Adrenal gland (tissue), 12 donors: ENCODE results near the gene TMEM9. TPM values are rescaled to one million over a fixed set of nuclear protein-coding genes. Genes with fewer than 3 reads are reported as not detected.

Source experiments
- DNase-seq, 7 donors: peaks; one replicate each; pipeline ENCODE4 v3.0.0-alpha.2; 2019 to 2020
- H3K27ac ChIP-seq, 5 donors: fragments of 200-600 bp; sonication (generic) in 4 of 5; 1 replicate in 3 of 5; 2 replicates in 2 of 5; pipeline versions ENCODE4 v1.5.1 to v1.8.0; 2016 to 2020; ENCODE audit warnings: mild to moderate bottlenecking in 1 of 5
- H3K27me3 ChIP-seq: fragments of 200-600 bp; 2 replicates; pipeline ENCODE4 v1.8.0; 2021
- H3K36me3 ChIP-seq, 2 donors: fragments of 200-600 bp; replicated peaks in 1 of 2; 1 replicate in 1 of 2; 2 replicates in 1 of 2; pipeline versions ENCODE4 v1.5.1 to v1.8.0; 2018 to 2022
- H3K4me1 ChIP-seq, 2 donors: fragments of 200-600 bp; replicated peaks in 1 of 2; 1 replicate in 1 of 2; 2 replicates in 1 of 2; pipeline versions ENCODE4 v1.5.1 to v1.8.0; 2018 to 2021
- H3K4me3 ChIP-seq, 4 donors: fragments of 200-600 bp; sonication (generic) in 3 of 4; one replicate each; pipeline ENCODE4 v1.5.1; 2016 to 2018
- H3K9me3 ChIP-seq, 3 donors: fragments of 200-600 bp; sonication (generic) in 1 of 3; replicated peaks in 1 of 3; 1 replicate in 2 of 3; 2 replicates in 1 of 3; pipeline versions ENCODE4 v1.5.1 to v1.8.0; 2016 to 2021
- POLR2A ChIP-seq, 2 donors: fragments of 450-650 bp; IDR thresholded peaks; one replicate each; pipeline ENCODE4 v1.6.1; 2017; ENCODE audit warnings: antibody characterized with exemption in 2 of 2, mild to moderate bottlenecking in 2 of 2, moderate library complexity in 1 of 2
- WGBS, 4 donors: extraction: QIAGEN DNeasy Blood & Tissue Kit in 2 of 4; methylation state at CpG; one replicate each; pipeline versions ENCODE4 v1.1.5 to v1.1.7; 2013 to 2017; 5-methylcytosine and 5-hydroxymethylcytosine counted together
- intact Hi-C, 2 donors: fragments of 100-400 bp; cut with DNase I; formaldehyde crosslinking; loops; one replicate each; pipeline versions ENCODE4 v1.14.1 to v1.15.0; 2022 to 2023
- polyA plus RNA-seq, 3 donors: library from polyadenylated mRNA; stranded (reverse); fragments of 200-250 nt in 2 of 3; fragments of 350-450 nt in 1 of 3; fragmentation: Illumina TruSeq in 1 of 3; extraction: RNeasy Lipid Tissue Mini Kit (QIAGEN cat#74804) in 1 of 3; gene quantifications; one replicate each; pipeline ENCODE4 v1.2.3, GENCODE V29; 2013 to 2014
- total RNA-seq, 9 donors: library from RNA; depleted of rRNA in 4 of 9; stranded (reverse); fragments of >200 nt in 4 of 9; fragments of 120-200 nt in 1 of 9; fragmentation: NEBNext Ultra II Directional in 1 of 9; extraction: Animal tissue kit (Norgen Biotek cat#: 25700) in 1 of 9; gene quantifications; one replicate each; pipeline versions ENCODE4 v1.1.0 to v1.2.4, GENCODE V29; 2013 to 2023
- TF ChIP-seq, protein P1 (sequence below), 6 experiments: fragments of 450-650 bp in 4 of 6; fragments of 200-600 bp in 2 of 6; sonication (generic) in 1 of 6; IDR thresholded peaks; 1 replicate in 5 of 6; 2 replicates in 1 of 6; pipeline versions ENCODE4 v1.5.1 to v1.8.0; 2016 to 2021; ENCODE audit warnings: antibody characterized with exemption in 6 of 6, mild to moderate bottlenecking in 2 of 6, moderate library complexity in 1 of 6
- donor health status: healthy with polysubstance abuse.
- donor health status: Bipolar disorder and iron deficiency.
- donor health status: DM: yes; HTN: yes; CAD: no.
- donor health status: DM: no; HTN: no; CAD: no.
- donor health status: DM: no; HTN: no; CAD: no.
- donor health status: DM: yes; HTN: yes; CAD: no.

The TMEM9 gene
- total and polyA plus RNA-seq, 12 donors, result 78.5 to 283 (median 127) TPM

- Histone ChIP-seq H3K4me3 (no peak overlapping the region), H3K27me3 (peaks cover 15% of the 10 kb centered on the region), H3K27ac (no peak overlapping the region), H3K36me3 (no peaks in the 10 kb centered on the region), H3K9me3 (no peaks in the 10 kb centered on the region), H3K4me1 (no peaks in the 10 kb centered on the region)
- 31 to 37% (median 33%) methylated on average over 14 of the region's 14 CpGs for WGBS, 4 donors
- TF ChIP-seq, protein P1, sequence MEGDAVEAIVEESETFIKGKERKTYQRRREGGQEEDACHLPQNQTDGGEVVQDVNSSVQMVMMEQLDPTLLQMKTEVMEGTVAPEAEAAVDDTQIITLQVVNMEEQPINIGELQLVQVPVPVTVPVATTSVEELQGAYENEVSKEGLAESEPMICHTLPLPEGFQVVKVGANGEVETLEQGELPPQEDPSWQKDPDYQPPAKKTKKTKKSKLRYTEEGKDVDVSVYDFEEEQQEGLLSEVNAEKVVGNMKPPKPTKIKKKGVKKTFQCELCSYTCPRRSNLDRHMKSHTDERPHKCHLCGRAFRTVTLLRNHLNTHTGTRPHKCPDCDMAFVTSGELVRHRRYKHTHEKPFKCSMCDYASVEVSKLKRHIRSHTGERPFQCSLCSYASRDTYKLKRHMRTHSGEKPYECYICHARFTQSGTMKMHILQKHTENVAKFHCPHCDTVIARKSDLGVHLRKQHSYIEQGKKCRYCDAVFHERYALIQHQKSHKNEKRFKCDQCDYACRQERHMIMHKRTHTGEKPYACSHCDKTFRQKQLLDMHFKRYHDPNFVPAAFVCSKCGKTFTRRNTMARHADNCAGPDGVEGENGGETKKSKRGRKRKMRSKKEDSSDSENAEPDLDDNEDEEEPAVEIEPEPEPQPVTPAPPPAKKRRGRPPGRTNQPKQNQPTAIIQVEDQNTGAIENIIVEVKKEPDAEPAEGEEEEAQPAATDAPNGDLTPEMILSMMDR (IDR thresholded peaks at IDR 0.05), result peak; percentile 11 to 55 (median 42)
- TF ChIP-seq POLR2A (IDR thresholded peaks at IDR 0.05), result no peak
- DNase-seq, result peak in 5 of 7 donors; percentile 29 to 58 (median 46)
- intact Hi-C loops, result loop anchor here (2.0 to 10.0 kb wide), 4 partner anchors 37 to 147 kb away; no protein-coding TSS in a partner anchor
Observed at GRCh38 chr1:201119206-201120197, 34.8 kb downstream of the TMEM9 start.

DNA sequence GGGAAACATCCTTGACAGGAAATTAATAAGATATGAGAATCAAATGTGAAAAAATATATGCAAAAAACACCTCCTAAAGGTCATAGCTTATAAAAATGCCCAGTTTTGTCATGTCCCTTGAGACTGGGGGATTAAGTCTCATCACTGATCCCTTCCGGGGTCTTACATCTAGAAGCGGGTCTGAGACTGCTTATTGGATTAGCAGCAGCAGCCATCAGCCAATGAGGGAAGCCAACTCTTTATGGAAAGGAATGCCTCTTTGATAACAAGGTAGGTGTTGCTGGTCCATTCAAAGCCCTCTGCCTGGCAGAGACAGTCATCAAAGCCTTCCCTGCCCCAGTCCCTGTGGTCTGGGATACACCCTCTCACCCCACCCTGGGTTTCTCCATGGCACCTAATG lies 38.2 kb downstream of the TMEM9 start:
- DNase-seq, result no peak
- intact Hi-C loops, result loop anchor here in 1 of 2 donors (5.0 to 10.0 kb wide), 2 partner anchors 34 to 69 kb away; no protein-coding TSS in a partner anchor
- no peak overlapping the region for H3K4me3 ChIP-seq

DNA sequence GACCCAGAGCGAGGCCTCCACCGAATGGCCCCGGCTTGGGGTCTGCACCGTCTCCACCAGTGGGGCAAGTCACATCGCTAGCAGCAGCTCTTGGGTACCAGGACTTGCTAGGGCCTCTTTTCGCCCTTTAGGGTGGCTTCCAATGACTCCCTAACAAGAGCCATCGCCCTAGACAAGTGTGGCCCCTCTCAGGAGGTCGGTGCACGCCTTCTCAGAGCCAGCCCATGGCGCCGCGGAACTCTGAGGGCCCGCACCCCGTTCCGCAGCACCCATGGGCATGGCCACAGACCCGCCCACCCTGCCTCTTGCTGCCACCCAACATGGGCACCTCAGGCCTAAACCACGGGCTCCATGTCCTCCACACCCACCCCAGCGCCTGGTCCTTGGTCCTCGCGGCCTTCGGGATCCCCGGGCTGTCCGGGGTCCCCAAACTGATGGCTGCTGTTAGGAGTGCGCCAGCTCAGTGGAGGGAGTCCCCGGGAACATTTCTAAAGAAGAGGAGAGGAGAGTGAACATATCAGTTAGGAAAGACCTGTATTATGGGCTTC lies 38.8 kb downstream of the TMEM9 start:
- Histone ChIP-seq H3K27ac (no peak overlapping the region), H3K4me1 (peaks cover 0 to 3% of the 10 kb centered on the region in 2 donors), H3K36me3 (no peaks in the 10 kb centered on the region), H3K4me3 (no peak overlapping the region), H3K9me3 (no peaks in the 10 kb centered on the region), H3K27me3 (no peaks in the 10 kb centered on the region)
- TF ChIP-seq POLR2A (IDR thresholded peaks at IDR 0.05), result no peak
- TF ChIP-seq, protein P1 (IDR thresholded peaks at IDR 0.05), result no peak
- DNase-seq, result no peak
- WGBS, 4 donors, result 94 to 98% (median 95%) methylated on average over 16 to 25 of the region's 25 CpGs
- intact Hi-C loops, result loop anchor here in 1 of 2 donors (5.0 to 10.0 kb wide), 2 partner anchors 33 to 69 kb away; no protein-coding TSS in a partner anchor

More for the DNA sequence above, 38.2 kb downstream of the TMEM9 start:
- H3K27ac ChIP-seq, result no peak overlapping the region
- 89 to 98% (median 91%) methylated on average over 2 of the region's 2 CpGs for WGBS, 4 donors
- no peaks in the 10 kb centered on the region for H3K36me3 ChIP-seq
- TF ChIP-seq, protein P1 (IDR thresholded peaks at IDR 0.05), result no peak
- TF ChIP-seq POLR2A (IDR thresholded peaks at IDR 0.05), result no peak
- no peaks in the 10 kb centered on the region for H3K9me3 ChIP-seq
- peaks cover 0 to 3% of the 10 kb centered on the region in 2 donors for H3K4me1 ChIP-seq
- H3K27me3 ChIP-seq, result no peaks in the 10 kb centered on the region
